ENCODE results near the gene MLLT10.

DNA sequence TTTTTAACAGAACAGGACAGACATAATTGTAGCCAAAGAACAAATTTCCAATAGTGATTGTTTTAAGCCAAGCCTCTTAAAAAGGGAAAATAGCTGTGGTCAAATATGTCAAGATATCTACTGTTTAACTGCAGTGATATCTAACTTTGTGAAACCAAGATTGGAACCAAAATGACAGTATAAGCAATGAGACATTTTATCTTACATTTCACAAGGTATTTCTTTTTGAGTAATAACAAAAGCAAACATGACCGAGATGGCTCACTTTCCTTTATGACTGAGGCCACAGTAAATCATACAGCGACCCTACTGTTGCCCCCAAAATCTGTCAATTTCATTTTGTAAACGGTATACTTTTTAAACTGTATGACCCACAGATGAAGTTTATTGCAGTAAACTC is 215.8 kb downstream of the MLLT10 start:
- TF ChIP-seq, protein P1, sequence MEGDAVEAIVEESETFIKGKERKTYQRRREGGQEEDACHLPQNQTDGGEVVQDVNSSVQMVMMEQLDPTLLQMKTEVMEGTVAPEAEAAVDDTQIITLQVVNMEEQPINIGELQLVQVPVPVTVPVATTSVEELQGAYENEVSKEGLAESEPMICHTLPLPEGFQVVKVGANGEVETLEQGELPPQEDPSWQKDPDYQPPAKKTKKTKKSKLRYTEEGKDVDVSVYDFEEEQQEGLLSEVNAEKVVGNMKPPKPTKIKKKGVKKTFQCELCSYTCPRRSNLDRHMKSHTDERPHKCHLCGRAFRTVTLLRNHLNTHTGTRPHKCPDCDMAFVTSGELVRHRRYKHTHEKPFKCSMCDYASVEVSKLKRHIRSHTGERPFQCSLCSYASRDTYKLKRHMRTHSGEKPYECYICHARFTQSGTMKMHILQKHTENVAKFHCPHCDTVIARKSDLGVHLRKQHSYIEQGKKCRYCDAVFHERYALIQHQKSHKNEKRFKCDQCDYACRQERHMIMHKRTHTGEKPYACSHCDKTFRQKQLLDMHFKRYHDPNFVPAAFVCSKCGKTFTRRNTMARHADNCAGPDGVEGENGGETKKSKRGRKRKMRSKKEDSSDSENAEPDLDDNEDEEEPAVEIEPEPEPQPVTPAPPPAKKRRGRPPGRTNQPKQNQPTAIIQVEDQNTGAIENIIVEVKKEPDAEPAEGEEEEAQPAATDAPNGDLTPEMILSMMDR (IDR thresholded peaks at IDR 0.05), result no peak
- no peak for TF ChIP-seq POLR2A (IDR thresholded peaks at IDR 0.05)
- TF ChIP-seq EP300 (IDR thresholded peaks at IDR 0.05), result no peak
